AG20443 (cell line): Measurements from ENCODE around the gene MYORG.
"Not testable (repeated sequence)": the region's sequence is repeated elsewhere in the genome, so short reads cannot be mapped to it uniquely, and the experiment has no call there.

ENCODE experiments used
- DNase-seq: peaks from one replicate; pipeline ENCODE4 v3.0.0; 2012; ENCODE audit warnings: low spot score, mixed read lengths

MYORG gene

GRCh38 chr9:34368796-34369195, 7.9 kb downstream of the MYORG start:
- not testable (repeated sequence) for DNase-seq

GRCh38 chr9:34367751-34368410, 8.8 kb downstream of the MYORG start:
- DNase-seq, result not testable (repeated sequence)

- no peak for DNase-seq
These were observed 10.3 kb downstream of the MYORG start for GRCh38 chr9:34366365-34366764.

- DNase-seq, result no peak
These were observed 11.4 kb downstream of the MYORG start for GRCh38 chr9:34365282-34365681.

GRCh38 chr9:34363619-34364351, 12.9 kb downstream of the MYORG start:
- DNase-seq, result no peak

- no peak for DNase-seq
These were observed 14.0 kb downstream of the MYORG start for GRCh38 chr9:34362614-34363214.

- DNase-seq, result not testable (repeated sequence)
These were observed 23.7 kb downstream of the MYORG start for GRCh38 chr9:34352957-34353356.

GRCh38 chr9:34352122-34352652, 24.5 kb downstream of the MYORG start:
- DNase-seq, result not testable (repeated sequence)

GRCh38 chr9:34349324-34349723, 27.4 kb downstream of the MYORG start:
- no peak for DNase-seq

- DNase-seq, result no peak
These were observed 28.9 kb downstream of the MYORG start for GRCh38 chr9:34347800-34348158.

GRCh38 chr9:34346873-34347799, 29.6 kb downstream of the MYORG start:
- no peak for DNase-seq

GRCh38 chr9:34343605-34344004, 33.1 kb downstream of the MYORG start:
- DNase-seq, result no peak

- DNase-seq, result no peak
These were observed 33.6 kb downstream of the MYORG start for GRCh38 chr9:34343090-34343489.

- DNase-seq, result no peak
These were observed 34.9 kb downstream of the MYORG start for GRCh38 chr9:34341659-34342295.

- DNase-seq, result no peak
These were observed 37.9 kb downstream of the MYORG start for GRCh38 chr9:34338665-34339385.

- DNase-seq, result not testable (repeated sequence)
These were observed 38.6 kb downstream of the MYORG start for GRCh38 chr9:34338079-34338478.

GRCh38 chr9:34337403-34337802, 39.3 kb downstream of the MYORG start:
- DNase-seq, result peak; percentile 17

GRCh38 chr9:34335376-34335775, 41.3 kb downstream of the MYORG start:
- no peak for DNase-seq

- DNase-seq, result no peak
These were observed 41.8 kb downstream of the MYORG start for GRCh38 chr9:34334916-34335315.

GRCh38 chr9:34334337-34334824, 42.3 kb downstream of the MYORG start:
- no peak for DNase-seq

GRCh38 chr9:34333836-34334235, 42.9 kb downstream of the MYORG start:
- no peak for DNase-seq
